ENCODE results near the gene SYT6.

DNA sequence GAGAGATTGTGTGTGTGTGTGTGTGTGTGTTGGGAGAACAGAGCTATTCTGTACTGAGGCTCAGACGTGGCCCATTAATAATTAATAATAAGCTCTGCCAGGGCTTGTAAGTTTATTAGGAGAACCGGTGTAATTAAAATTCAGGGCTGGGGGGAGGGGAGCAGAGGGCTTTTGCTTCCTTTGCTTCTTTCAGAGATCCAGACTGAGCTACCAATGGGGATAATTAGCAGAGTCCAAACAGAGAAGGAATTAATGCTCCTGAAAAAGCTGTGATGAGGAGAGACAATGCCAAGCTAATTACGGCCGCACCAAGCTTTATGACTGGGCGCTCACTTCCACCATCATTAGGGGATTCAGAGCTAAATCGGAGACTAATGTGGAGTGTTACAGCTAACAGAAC, 4.5 kb downstream of the SYT6 start:
- TF ChIP-seq, protein P1, sequence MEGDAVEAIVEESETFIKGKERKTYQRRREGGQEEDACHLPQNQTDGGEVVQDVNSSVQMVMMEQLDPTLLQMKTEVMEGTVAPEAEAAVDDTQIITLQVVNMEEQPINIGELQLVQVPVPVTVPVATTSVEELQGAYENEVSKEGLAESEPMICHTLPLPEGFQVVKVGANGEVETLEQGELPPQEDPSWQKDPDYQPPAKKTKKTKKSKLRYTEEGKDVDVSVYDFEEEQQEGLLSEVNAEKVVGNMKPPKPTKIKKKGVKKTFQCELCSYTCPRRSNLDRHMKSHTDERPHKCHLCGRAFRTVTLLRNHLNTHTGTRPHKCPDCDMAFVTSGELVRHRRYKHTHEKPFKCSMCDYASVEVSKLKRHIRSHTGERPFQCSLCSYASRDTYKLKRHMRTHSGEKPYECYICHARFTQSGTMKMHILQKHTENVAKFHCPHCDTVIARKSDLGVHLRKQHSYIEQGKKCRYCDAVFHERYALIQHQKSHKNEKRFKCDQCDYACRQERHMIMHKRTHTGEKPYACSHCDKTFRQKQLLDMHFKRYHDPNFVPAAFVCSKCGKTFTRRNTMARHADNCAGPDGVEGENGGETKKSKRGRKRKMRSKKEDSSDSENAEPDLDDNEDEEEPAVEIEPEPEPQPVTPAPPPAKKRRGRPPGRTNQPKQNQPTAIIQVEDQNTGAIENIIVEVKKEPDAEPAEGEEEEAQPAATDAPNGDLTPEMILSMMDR (conservative IDR thresholded peaks at IDR 0.05; ENCODE audit: low read depth, low read length), result no peak
- TF ChIP-seq EZH2 (IDR thresholded peaks at IDR 0.05; ENCODE audit: borderline replicate concordance, low read depth, low read length, poor library complexity, severe bottlenecking), result no peak
